Measurements from ENCODE around the gene NRXN3. TPM values are rescaled to one million over a fixed set of nuclear protein-coding genes. Genes with fewer than 3 reads are reported as not detected.

Gene NRXN3
- total and polyA plus RNA-seq, 4 donors = 0.07 to 1.2 (median 0.23) TPM

GRCh38 chr14:79602742-79603141 is 1432.6 kb downstream of the NRXN3 start:
- no peaks in the 10 kb centered on the region for H3K36me3 ChIP-seq (ENCODE audit: control insufficient read depth in 4 of 4, insufficient read depth in 3 of 4, low read depth in 1 of 4, low read length in 3 of 4)
- no peak overlapping the region for H3K4me3 ChIP-seq (ENCODE audit: low read depth in 1 of 3, low read length in 3 of 3)
- no peak overlapping the region for H3K9ac ChIP-seq (ENCODE audit: low read depth in 1 of 2, low read length in 2 of 2)
- H3K27me3 ChIP-seq (ENCODE audit: control insufficient read depth in 4 of 4, insufficient read depth in 4 of 4, low read length in 3 of 4) = peaks cover 0 to 6% (median 0%) of the 10 kb centered on the region in 4 donors
- no peak for TF ChIP-seq FOXA1 (IDR thresholded peaks at IDR 0.05)
- TF ChIP-seq REST (IDR thresholded peaks at IDR 0.05) = no peak
- TF ChIP-seq, protein P1, sequence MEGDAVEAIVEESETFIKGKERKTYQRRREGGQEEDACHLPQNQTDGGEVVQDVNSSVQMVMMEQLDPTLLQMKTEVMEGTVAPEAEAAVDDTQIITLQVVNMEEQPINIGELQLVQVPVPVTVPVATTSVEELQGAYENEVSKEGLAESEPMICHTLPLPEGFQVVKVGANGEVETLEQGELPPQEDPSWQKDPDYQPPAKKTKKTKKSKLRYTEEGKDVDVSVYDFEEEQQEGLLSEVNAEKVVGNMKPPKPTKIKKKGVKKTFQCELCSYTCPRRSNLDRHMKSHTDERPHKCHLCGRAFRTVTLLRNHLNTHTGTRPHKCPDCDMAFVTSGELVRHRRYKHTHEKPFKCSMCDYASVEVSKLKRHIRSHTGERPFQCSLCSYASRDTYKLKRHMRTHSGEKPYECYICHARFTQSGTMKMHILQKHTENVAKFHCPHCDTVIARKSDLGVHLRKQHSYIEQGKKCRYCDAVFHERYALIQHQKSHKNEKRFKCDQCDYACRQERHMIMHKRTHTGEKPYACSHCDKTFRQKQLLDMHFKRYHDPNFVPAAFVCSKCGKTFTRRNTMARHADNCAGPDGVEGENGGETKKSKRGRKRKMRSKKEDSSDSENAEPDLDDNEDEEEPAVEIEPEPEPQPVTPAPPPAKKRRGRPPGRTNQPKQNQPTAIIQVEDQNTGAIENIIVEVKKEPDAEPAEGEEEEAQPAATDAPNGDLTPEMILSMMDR (IDR thresholded peaks at IDR 0.05; ENCODE audit: low read depth, low read length, missing input control) = no peak
- no peak for TF ChIP-seq YY1 (IDR thresholded peaks at IDR 0.05)
- H3K27ac ChIP-seq (ENCODE audit: low read depth in 1 of 2, low read length in 2 of 2) = no peak overlapping the region
- H3K4me1 ChIP-seq (ENCODE audit: control insufficient read depth in 4 of 4, insufficient read depth in 4 of 4, low read length in 3 of 4) = no peaks in the 10 kb centered on the region
- DNase-seq (ENCODE audit: low spot score) = no peak
- H3K9me3 ChIP-seq (ENCODE audit: control insufficient read depth in 4 of 4, low read length in 3 of 4) = peaks cover 0 to 5% (median 0%) of the 10 kb centered on the region in 4 donors
- WGBS = 75% methylated on average over 3 of the region's 3 CpGs

DNA sequence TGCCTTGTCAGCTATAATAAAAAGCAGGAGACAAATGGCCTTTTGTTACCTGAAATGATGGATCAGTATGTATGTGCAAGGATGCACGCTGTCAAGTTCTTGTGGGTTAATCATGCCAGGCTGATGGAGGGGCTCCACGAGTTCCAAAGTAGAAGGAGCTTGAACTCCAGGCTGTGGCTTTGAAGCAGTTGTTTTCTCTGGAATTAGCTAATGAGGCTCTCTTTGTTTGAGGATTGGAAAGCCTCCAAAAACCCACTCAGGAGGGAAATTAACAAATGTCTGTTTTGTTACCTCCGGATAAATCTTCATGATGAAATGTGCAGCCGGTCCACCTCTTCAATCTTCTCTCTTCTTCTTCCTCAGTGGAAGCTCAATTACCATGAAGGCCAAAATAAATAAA is 1435.7 kb downstream of the NRXN3 start:
- DNase-seq (ENCODE audit: low spot score) = no peak
- no peak overlapping the region for H3K27ac ChIP-seq (ENCODE audit: low read depth in 1 of 2, low read length in 2 of 2)
- TF ChIP-seq SP1 (IDR thresholded peaks at IDR 0.05) (no peak), ATF3 (IDR thresholded peaks at IDR 0.05) (no peak), REST (IDR thresholded peaks at IDR 0.05) (no peak), FOXA2 (IDR thresholded peaks at IDR 0.05) (no peak), RAD21 (IDR thresholded peaks at IDR 0.05) (no peak), YY1 (IDR thresholded peaks at IDR 0.05) (no peak), HNF4G (IDR thresholded peaks at IDR 0.05) (no peak), GABPA (IDR thresholded peaks at IDR 0.05 in 1 of 2, conservative IDR thresholded peaks at IDR 0.05 in 1 of 2) (no peak), JUND (IDR thresholded peaks at IDR 0.05) (no peak), FOXA1 (IDR thresholded peaks at IDR 0.05) (no peak), HNF4A (conservative IDR thresholded peaks at IDR 0.05) (no peak), NR2F2 (IDR thresholded peaks at IDR 0.05) (no peak), TAF1 (conservative IDR thresholded peaks at IDR 0.05) (no peak), RXRA (IDR thresholded peaks at IDR 0.05) (no peak), EGR1 (IDR thresholded peaks at IDR 0.05; ENCODE audit: low read depth in 2 of 2) (no peak)
- TF ChIP-seq, protein P2, sequence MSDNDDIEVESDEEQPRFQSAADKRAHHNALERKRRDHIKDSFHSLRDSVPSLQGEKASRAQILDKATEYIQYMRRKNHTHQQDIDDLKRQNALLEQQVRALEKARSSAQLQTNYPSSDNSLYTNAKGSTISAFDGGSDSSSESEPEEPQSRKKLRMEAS (IDR thresholded peaks at IDR 0.05) = no peak
- TF ChIP-seq, protein P3, sequence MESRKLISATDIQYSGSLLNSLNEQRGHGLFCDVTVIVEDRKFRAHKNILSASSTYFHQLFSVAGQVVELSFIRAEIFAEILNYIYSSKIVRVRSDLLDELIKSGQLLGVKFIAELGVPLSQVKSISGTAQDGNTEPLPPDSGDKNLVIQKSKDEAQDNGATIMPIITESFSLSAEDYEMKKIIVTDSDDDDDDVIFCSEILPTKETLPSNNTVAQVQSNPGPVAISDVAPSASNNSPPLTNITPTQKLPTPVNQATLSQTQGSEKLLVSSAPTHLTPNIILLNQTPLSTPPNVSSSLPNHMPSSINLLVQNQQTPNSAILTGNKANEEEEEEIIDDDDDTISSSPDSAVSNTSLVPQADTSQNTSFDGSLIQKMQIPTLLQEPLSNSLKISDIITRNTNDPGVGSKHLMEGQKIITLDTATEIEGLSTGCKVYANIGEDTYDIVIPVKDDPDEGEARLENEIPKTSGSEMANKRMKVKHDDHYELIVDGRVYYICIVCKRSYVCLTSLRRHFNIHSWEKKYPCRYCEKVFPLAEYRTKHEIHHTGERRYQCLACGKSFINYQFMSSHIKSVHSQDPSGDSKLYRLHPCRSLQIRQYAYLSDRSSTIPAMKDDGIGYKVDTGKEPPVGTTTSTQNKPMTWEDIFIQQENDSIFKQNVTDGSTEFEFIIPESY (IDR thresholded peaks at IDR 0.05) = no peak
- TF ChIP-seq, protein P1 (IDR thresholded peaks at IDR 0.05; ENCODE audit: low read depth, low read length, missing input control) = no peak
- 74% methylated on average over 4 of the region's 4 CpGs for WGBS
- H3K27me3 ChIP-seq (ENCODE audit: control insufficient read depth in 4 of 4, insufficient read depth in 4 of 4, low read length in 3 of 4) = peaks cover 0 to 4% (median 0%) of the 10 kb centered on the region in 4 donors
- H3K36me3 ChIP-seq (ENCODE audit: control insufficient read depth in 4 of 4, insufficient read depth in 3 of 4, low read depth in 1 of 4, low read length in 3 of 4) = no peaks in the 10 kb centered on the region
- no peaks in the 10 kb centered on the region for H3K4me1 ChIP-seq (ENCODE audit: control insufficient read depth in 4 of 4, insufficient read depth in 4 of 4, low read length in 3 of 4)
- H3K9me3 ChIP-seq (ENCODE audit: control insufficient read depth in 4 of 4, low read length in 3 of 4) = no peaks in the 10 kb centered on the region
- no peak overlapping the region for H3K4me3 ChIP-seq (ENCODE audit: low read depth in 1 of 3, low read length in 3 of 3)
- H3K9ac ChIP-seq (ENCODE audit: low read depth in 1 of 2, low read length in 2 of 2) = no peak overlapping the region
